Activated CD8-positive, alpha-beta T cell treated with anti-CD3 and anti-CD28 coated beads for 36 hours (primary cell): ENCODE measurements around the gene HLA-DPB1. TPM values are rescaled to one million over a fixed set of nuclear protein-coding genes. Genes with fewer than 3 reads are reported as not detected.

Source experiments
- ATAC-seq: fragments of 200-7000 bp; cut with Tn5 transposase; one replicate; pipeline ENCODE4 v1.10.0; 2021; ENCODE audit warnings: mild to moderate bottlenecking, moderate library complexity
- CTCF ChIA-PET: fragments of 350-600 bp; sonication (Branson Sonifier 250); formaldehyde crosslinking; loops from one replicate; lab custom pipeline; 2021; ENCODE audit warnings: antibody characterized with exemption; lab: Charles Lee
- POLR2A ChIA-PET: fragments of 350-600 bp; sonication (Branson Sonifier 250); formaldehyde crosslinking; loops from one replicate; lab custom pipeline; 2021; ENCODE audit warnings: antibody characterized with exemption; lab: Charles Lee
- DNase-seq: peaks from one replicate; pipeline ENCODE4 v3.0.0-alpha.2; 2020
- H3K27ac Mint-ChIP-seq: one replicate; pipeline ENCODE4 v1.8.0; 2021; ENCODE audit warnings: mild to moderate bottlenecking, mixed read lengths
- H3K27me3 Mint-ChIP-seq: one replicate; pipeline ENCODE4 v1.8.0; 2021; ENCODE audit warnings: mixed read lengths
- H3K36me3 Mint-ChIP-seq: one replicate; pipeline ENCODE4 v1.8.0; 2021; ENCODE audit warnings: low read depth, mixed read lengths
- H3K4me1 Mint-ChIP-seq: one replicate; pipeline ENCODE4 v1.8.0; 2021; ENCODE audit warnings: low read depth, mixed read lengths
- H3K4me3 Mint-ChIP-seq: one replicate; pipeline ENCODE4 v1.8.0; 2021; ENCODE audit warnings: mild to moderate bottlenecking, moderate library complexity, mixed read lengths
- H3K9me3 Mint-ChIP-seq: one replicate; pipeline ENCODE4 v1.8.0; 2021; ENCODE audit warnings: mixed read lengths
- intact Hi-C: fragments of 100-400 bp; cut with micrococcal nuclease; formaldehyde crosslinking; loops from one replicate; pipeline ENCODE4 v1.10.0; 2022
- total RNA-seq, 2 experiments: library from RNA; stranded (reverse); gene quantifications; one replicate each; pipeline ENCODE4 v1.2.3, GENCODE V29; 2021
- TF ChIP-seq, protein P1 (sequence below): fragments of 200-600 bp; IDR thresholded peaks from one replicate; pipeline ENCODE4 v1.8.0; 2022; ENCODE audit warnings: antibody characterized with exemption, mild to moderate bottlenecking

The HLA-DPB1 gene
- total RNA-seq, 2 experiments from 2014 or later, result 12.3 to 14.8 TPM

DNA sequence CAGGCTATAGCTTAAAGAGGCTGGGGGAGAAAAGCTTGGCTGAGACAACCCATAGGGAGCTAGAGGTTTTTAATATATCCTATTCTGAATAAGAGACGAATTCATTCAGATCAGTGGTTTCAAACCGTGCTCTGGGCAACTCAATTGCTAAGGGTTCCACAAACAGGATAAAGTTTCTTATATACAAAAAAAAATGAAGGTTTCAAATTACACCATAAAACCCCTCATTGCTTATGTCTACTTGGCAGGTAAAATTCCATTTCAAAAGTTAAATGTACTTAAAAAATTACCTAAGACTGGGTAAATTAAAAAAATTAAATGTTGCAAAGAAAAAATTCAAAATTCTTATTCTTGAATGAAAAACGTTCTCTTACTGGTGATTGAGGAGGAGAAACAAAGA, 2.7 kb downstream of the HLA-DPB1 start:
- H3K27me3 Mint-ChIP-seq, result no peaks in the 10 kb centered on the region
- no peaks in the 10 kb centered on the region for H3K9me3 Mint-ChIP-seq
- ChIA-PET POLR2A (interaction anchor here (1.4 kb wide), 1 partner anchor 106 kb away, joined by 5 read pairs; no protein-coding TSS in a partner anchor), CTCF (interaction anchor here (1.1 to 1.2 kb wide), 2 partner anchors 64 to 93 kb away, joined by 3 read pairs; no protein-coding TSS in a partner anchor)
- TF ChIP-seq, protein P1, sequence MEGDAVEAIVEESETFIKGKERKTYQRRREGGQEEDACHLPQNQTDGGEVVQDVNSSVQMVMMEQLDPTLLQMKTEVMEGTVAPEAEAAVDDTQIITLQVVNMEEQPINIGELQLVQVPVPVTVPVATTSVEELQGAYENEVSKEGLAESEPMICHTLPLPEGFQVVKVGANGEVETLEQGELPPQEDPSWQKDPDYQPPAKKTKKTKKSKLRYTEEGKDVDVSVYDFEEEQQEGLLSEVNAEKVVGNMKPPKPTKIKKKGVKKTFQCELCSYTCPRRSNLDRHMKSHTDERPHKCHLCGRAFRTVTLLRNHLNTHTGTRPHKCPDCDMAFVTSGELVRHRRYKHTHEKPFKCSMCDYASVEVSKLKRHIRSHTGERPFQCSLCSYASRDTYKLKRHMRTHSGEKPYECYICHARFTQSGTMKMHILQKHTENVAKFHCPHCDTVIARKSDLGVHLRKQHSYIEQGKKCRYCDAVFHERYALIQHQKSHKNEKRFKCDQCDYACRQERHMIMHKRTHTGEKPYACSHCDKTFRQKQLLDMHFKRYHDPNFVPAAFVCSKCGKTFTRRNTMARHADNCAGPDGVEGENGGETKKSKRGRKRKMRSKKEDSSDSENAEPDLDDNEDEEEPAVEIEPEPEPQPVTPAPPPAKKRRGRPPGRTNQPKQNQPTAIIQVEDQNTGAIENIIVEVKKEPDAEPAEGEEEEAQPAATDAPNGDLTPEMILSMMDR, result no peak
- H3K36me3 Mint-ChIP-seq, result no peaks in the 10 kb centered on the region
- peaks cover 53% of the 10 kb centered on the region for H3K4me1 Mint-ChIP-seq
- ATAC-seq, result no peak
- intact Hi-C loops, result loop anchor here (5.0 kb wide), 2 partner anchors 61 to 76 kb away; no protein-coding TSS in a partner anchor
- DNase-seq, result no peak
- no peak overlapping the region for H3K4me3 Mint-ChIP-seq
- no peak overlapping the region for H3K27ac Mint-ChIP-seq

DNA sequence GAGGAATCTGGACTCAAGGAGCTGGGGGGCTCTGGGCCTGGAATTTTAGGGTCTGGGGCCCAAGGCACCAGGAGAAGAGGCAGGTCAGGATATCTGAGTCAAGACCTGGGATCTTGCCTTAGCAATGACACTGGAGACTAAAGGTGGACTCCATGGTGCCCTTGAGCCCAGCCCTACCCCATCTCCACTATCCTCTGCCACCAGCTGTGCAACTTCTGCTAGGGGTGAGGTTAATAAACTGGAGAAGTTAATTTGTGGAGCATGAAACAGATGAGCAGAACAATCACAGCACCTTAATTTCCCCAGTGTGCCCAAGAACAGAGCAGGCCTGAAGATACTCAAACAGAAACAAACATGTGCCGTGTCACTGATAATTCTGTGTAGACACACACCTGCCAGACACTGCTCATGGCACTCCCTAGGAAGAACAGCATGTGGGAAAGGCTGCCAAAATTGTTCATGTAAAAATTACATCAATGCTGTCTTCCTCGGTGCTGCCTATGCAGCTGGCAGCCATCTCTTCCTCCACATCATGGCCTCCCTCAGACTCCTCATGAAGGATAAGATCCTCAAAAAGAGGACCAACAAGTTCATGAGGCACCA, 3.2 kb downstream of the HLA-DPB1 start:
- no peak for DNase-seq
- intact Hi-C loops, result loop anchor here (5.0 kb wide), 2 partner anchors 62 to 77 kb away; no protein-coding TSS in a partner anchor
- no peak overlapping the region for H3K4me3 Mint-ChIP-seq

DNA sequence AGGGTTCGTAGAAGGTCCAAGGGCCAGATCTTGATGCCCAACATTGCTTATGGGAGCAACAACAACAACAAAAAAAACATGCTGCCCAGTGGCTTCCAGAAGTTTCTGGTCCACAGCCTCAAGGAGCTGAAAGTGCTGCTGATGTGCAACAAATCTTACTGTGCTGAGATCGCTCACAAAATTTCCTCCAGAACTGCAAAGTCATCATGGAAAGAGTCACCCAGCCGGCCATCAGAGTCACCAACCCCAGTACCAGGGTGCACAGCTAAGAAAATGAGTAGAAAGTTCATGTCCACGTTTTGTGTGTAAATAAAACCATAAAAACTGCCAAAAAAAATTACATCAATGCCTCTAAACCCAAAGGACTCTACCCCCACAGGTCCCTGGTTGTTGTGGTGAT, 3.8 kb downstream of the HLA-DPB1 start:
- intact Hi-C loops, result loop anchor here (5.0 kb wide), 2 partner anchors 62 to 77 kb away; no protein-coding TSS in a partner anchor
- H3K4me1 Mint-ChIP-seq, result peaks cover 50% of the 10 kb centered on the region

More for the DNA sequence above, 3.2 kb downstream of the HLA-DPB1 start:
- ATAC-seq, result no peak
- peaks cover 50% of the 10 kb centered on the region for H3K4me1 Mint-ChIP-seq
- no peak overlapping the region for H3K27ac Mint-ChIP-seq
- ChIA-PET CTCF (interaction anchor here (1.1 to 1.2 kb wide), 2 partner anchors 64 to 93 kb away, joined by 3 read pairs; no protein-coding TSS in a partner anchor), POLR2A (interaction anchor here (0.8 to 1.4 kb wide), 2 partner anchors 8 to 107 kb away, joined by 3 to 5 read pairs; no protein-coding TSS in a partner anchor)
- no peaks in the 10 kb centered on the region for H3K9me3 Mint-ChIP-seq
- H3K27me3 Mint-ChIP-seq, result no peaks in the 10 kb centered on the region
- TF ChIP-seq, protein P1, result no peak
- no peaks in the 10 kb centered on the region for H3K36me3 Mint-ChIP-seq

DNA sequence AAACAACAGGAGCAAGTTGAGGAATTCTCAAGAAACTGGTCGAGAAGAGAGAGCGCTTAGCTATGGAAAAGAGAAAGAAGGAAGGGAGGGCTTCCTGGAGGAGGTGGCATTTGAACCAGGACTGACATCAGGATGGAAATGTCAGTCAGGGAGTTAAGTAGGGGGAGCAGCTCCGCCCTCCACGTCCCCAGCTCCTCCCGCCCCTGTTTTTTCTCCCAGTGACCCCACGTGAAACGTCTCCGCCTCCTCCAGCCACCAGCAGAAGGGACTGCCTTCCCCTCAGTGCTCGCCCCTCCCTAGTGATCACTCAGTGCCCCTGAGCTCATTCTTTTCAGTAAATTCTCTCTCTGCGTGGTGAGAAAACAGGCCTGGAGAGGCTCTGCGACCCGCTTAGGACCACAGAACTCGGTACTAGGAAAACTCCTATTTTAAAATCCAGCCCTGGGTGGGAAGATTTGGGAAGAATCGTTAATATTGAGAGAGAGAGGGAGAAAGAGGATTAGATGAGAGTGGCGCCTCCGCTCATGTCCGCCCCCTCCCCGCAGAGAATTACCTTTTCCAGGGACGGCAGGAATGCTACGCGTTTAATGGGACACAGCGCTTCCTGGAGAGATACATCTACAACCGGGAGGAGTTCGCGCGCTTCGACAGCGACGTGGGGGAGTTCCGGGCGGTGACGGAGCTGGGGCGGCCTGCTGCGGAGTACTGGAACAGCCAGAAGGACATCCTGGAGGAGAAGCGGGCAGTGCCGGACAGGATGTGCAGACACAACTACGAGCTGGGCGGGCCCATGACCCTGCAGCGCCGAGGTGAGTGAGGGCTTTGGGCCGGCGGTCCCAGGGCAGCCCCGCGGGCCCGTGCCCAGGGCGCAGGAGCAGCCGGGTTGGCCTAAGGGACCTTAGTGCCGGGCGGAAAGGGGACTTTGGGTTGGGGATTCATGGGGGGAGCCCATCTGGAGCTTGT, 4.6 kb downstream of the HLA-DPB1 start:
- peak overlapping the region; percentile 28 for H3K27ac Mint-ChIP-seq
- no peak for ATAC-seq
- H3K36me3 Mint-ChIP-seq, result no peaks in the 10 kb centered on the region
- no peaks in the 10 kb centered on the region for H3K9me3 Mint-ChIP-seq
- DNase-seq, result peak; percentile 31
- TF ChIP-seq, protein P1, result no peak
- H3K27me3 Mint-ChIP-seq, result no peaks in the 10 kb centered on the region
- intact Hi-C loops, result no loop called here
- ChIA-PET CTCF (interaction anchor here (0.8 to 2.6 kb wide), 4 partner anchors 8 to 118 kb away, joined by 3 to 7 read pairs (median 4); no protein-coding TSS in a partner anchor), POLR2A (interaction anchor here (0.8 to 0.9 kb wide), 2 partner anchors 10 to 69 kb away, joined by 3 read pairs; no protein-coding TSS in a partner anchor)
- H3K4me1 Mint-ChIP-seq, result peaks cover 44% of the 10 kb centered on the region
- peak overlapping the region; percentile 71 for H3K4me3 Mint-ChIP-seq

More for the DNA sequence above, 3.8 kb downstream of the HLA-DPB1 start:
- ChIA-PET POLR2A (interaction anchor here (0.8 kb wide), 1 partner anchor 9 kb away, joined by 3 read pairs; no protein-coding TSS in a partner anchor), CTCF (interaction anchor here (0.8 kb wide), 1 partner anchor 9 kb away, joined by 3 read pairs; no protein-coding TSS in a partner anchor)
- TF ChIP-seq, protein P1, result no peak
- DNase-seq (no peak), ATAC-seq (no peak)
- Mint-ChIP-seq H3K9me3 (no peaks in the 10 kb centered on the region), H3K27me3 (no peaks in the 10 kb centered on the region), H3K27ac (no peak overlapping the region), H3K36me3 (no peaks in the 10 kb centered on the region), H3K4me3 (peak overlapping the region; percentile 71)
